Left lung (tissue), 10 donors: ENCODE results near the gene CA10. TPM values are rescaled to one million over a fixed set of nuclear protein-coding genes. Genes with fewer than 3 reads are reported as not detected.

Experiments
- ATAC-seq: fragments of 200-7000 bp; cut with Tn5 transposase; one replicate; pipeline ENCODE4 v1.9.1; 2020; ENCODE audit warnings: moderate library complexity
- DNase-seq, 4 donors: peaks; one replicate each; pipeline ENCODE4 v3.0.0-alpha.2; 2013 to 2020
- H3K27ac ChIP-seq, 2 donors: fragments of 200-600 bp; sonication (generic) in 1 of 2; one replicate each; pipeline versions ENCODE4 v1.5.0 to v1.8.0; 2020 to 2021
- H3K27me3 ChIP-seq, 2 donors: fragments of 200-600 bp; sonication (generic) in 1 of 2; one replicate each; pipeline versions ENCODE4 v1.5.0 to v1.8.0; 2020 to 2021
- H3K36me3 ChIP-seq, 2 donors: fragments of 200-600 bp; sonication (generic) in 1 of 2; one replicate each; pipeline versions ENCODE4 v1.5.0 to v1.8.0; 2020 to 2021
- H3K4me1 ChIP-seq, 2 donors: fragments of 200-600 bp; one replicate each; pipeline ENCODE4 v1.8.0; 2021
- H3K4me3 ChIP-seq, 2 donors: fragments of 200-600 bp; sonication (generic) in 1 of 2; one replicate each; pipeline versions ENCODE4 v1.5.0 to v1.8.0; 2020 to 2021; ENCODE audit warnings: mild to moderate bottlenecking in 1 of 2
- H3K9me3 ChIP-seq, 2 donors: fragments of 200-600 bp; sonication (generic) in 1 of 2; one replicate each; pipeline versions ENCODE4 v1.5.0 to v1.8.0; 2020 to 2021
- CTCF ChIP-seq, 2 donors: fragments of 200-600 bp; sonication (generic) in 1 of 2; IDR thresholded peaks; one replicate each; pipeline versions ENCODE4 v1.5.0 to v1.8.0; 2021; ENCODE audit warnings: antibody characterized with exemption in 2 of 2
- intact Hi-C, 2 donors: fragments of 100-400 bp; cut with DNase I; formaldehyde crosslinking; loops; one replicate each; pipeline versions ENCODE4 v1.11.2 to v1.14.2; 2022
- polyA plus RNA-seq, 6 donors: library from polyadenylated mRNA; unstranded; fragments of 120-200 nt; gene quantifications; one replicate each; pipeline ENCODE4 v1.2.1, GENCODE V29; 2013; ENCODE audit not compliant: insufficient read length in 6 of 6
- total RNA-seq, 2 donors: library from RNA; stranded (reverse); fragmentation: NEBNext Ultra II Directional; extraction: Animal tissue kit (Norgen Biotek cat#: 25700); gene quantifications; one replicate each; pipeline ENCODE4 v1.2.1, GENCODE V29; 2021
- donor health status: DM: no; HTN: yes; CAD: no.
- donor health status: DM: no; HTN: no; CAD: no.

The CA10 gene
- total and polyA plus RNA-seq, 8 donors, result 0.06 to 0.31 TPM; not detected in 6

- intact Hi-C loops, result no loop called here
- ATAC-seq (no peak), DNase-seq (no peak)
- Histone ChIP-seq H3K4me3 (no peak overlapping the region), H3K27ac (no peak overlapping the region), H3K9me3 (no peaks in the 10 kb centered on the region), H3K27me3 (no peaks in the 10 kb centered on the region), H3K36me3 (no peaks in the 10 kb centered on the region), H3K4me1 (no peaks in the 10 kb centered on the region)
- TF ChIP-seq CTCF (IDR thresholded peaks at IDR 0.05), result no peak
These were observed 344.7 kb downstream of the CA10 start for GRCh38 chr17:51813784-51814174.

- TF ChIP-seq CTCF (IDR thresholded peaks at IDR 0.05), result no peak
- intact Hi-C loops, result no loop called here
- H3K27me3 ChIP-seq, result no peaks in the 10 kb centered on the region
- no peaks in the 10 kb centered on the region for H3K36me3 ChIP-seq
- H3K4me1 ChIP-seq, result no peaks in the 10 kb centered on the region
- ATAC-seq (no peak), DNase-seq (peak in 1 of 4 donors; percentile 24)
- no peak overlapping the region for H3K27ac ChIP-seq
- H3K4me3 ChIP-seq, result no peak overlapping the region
- no peaks in the 10 kb centered on the region for H3K9me3 ChIP-seq
These were observed 345.3 kb downstream of the CA10 start for GRCh38 chr17:51813140-51813783.

- no peak for TF ChIP-seq CTCF (IDR thresholded peaks at IDR 0.05)
- Histone ChIP-seq H3K36me3 (no peaks in the 10 kb centered on the region), H3K4me3 (no peak overlapping the region), H3K4me1 (no peaks in the 10 kb centered on the region), H3K27me3 (no peaks in the 10 kb centered on the region), H3K9me3 (no peaks in the 10 kb centered on the region), H3K27ac (no peak overlapping the region)
- DNase-seq (no peak), ATAC-seq (no peak)
- intact Hi-C loops, result no loop called here
These were observed 351.1 kb downstream of the CA10 start for GRCh38 chr17:51807460-51807859.

GRCh38 chr17:51805765-51806164 is 352.7 kb downstream of the CA10 start:
- Histone ChIP-seq H3K27me3 (no peaks in the 10 kb centered on the region), H3K4me3 (no peak overlapping the region), H3K36me3 (no peaks in the 10 kb centered on the region), H3K27ac (no peak overlapping the region), H3K4me1 (no peaks in the 10 kb centered on the region), H3K9me3 (no peaks in the 10 kb centered on the region)
- intact Hi-C loops, result no loop called here
- no peak for ATAC-seq
- no peak for DNase-seq
- TF ChIP-seq CTCF (IDR thresholded peaks at IDR 0.05), result no peak

- H3K36me3 ChIP-seq, result no peaks in the 10 kb centered on the region
- H3K9me3 ChIP-seq, result no peaks in the 10 kb centered on the region
- H3K27me3 ChIP-seq, result no peaks in the 10 kb centered on the region
- TF ChIP-seq CTCF (IDR thresholded peaks at IDR 0.05), result no peak
- ATAC-seq (no peak), DNase-seq (no peak)
- H3K4me3 ChIP-seq, result no peak overlapping the region
- H3K27ac ChIP-seq, result no peak overlapping the region
- intact Hi-C loops, result no loop called here
- no peaks in the 10 kb centered on the region for H3K4me1 ChIP-seq
These were observed 353.3 kb downstream of the CA10 start for GRCh38 chr17:51805185-51805584.
